Measurements from ENCODE around the gene ADAMTS9. TPM values are rescaled to one million over a fixed set of nuclear protein-coding genes. Genes with fewer than 3 reads are reported as not detected.

ADAMTS9 gene
- total and polyA plus RNA-seq, 7 donors = 6.7 to 65.8 (median 16.1) TPM

GRCh38 chr3:64490180-64490724 is 197.5 kb downstream of the ADAMTS9 start:
- TF ChIP-seq, protein P1, sequence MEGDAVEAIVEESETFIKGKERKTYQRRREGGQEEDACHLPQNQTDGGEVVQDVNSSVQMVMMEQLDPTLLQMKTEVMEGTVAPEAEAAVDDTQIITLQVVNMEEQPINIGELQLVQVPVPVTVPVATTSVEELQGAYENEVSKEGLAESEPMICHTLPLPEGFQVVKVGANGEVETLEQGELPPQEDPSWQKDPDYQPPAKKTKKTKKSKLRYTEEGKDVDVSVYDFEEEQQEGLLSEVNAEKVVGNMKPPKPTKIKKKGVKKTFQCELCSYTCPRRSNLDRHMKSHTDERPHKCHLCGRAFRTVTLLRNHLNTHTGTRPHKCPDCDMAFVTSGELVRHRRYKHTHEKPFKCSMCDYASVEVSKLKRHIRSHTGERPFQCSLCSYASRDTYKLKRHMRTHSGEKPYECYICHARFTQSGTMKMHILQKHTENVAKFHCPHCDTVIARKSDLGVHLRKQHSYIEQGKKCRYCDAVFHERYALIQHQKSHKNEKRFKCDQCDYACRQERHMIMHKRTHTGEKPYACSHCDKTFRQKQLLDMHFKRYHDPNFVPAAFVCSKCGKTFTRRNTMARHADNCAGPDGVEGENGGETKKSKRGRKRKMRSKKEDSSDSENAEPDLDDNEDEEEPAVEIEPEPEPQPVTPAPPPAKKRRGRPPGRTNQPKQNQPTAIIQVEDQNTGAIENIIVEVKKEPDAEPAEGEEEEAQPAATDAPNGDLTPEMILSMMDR (IDR thresholded peaks at IDR 0.05) = no peak
- H3K4me3 ChIP-seq = no peak overlapping the region
- no peaks in the 10 kb centered on the region for H3K4me1 ChIP-seq
- H3K9me3 ChIP-seq = no peaks in the 10 kb centered on the region
- intact Hi-C loops (cut with DNase I) = no loop called here
- H3K36me3 ChIP-seq (ENCODE audit: insufficient read depth in 1 of 2, low read depth in 1 of 2) = no peaks in the 10 kb centered on the region
- WGBS, 3 donors = 83 to 88% (median 87%) methylated on average over 6 of the region's 6 CpGs
- no peak overlapping the region for H3K27ac ChIP-seq
- H3K27me3 ChIP-seq (ENCODE audit: insufficient read depth in 3 of 3, low read length in 2 of 3) = peaks cover 0 to 19% (median under 1%) of the 10 kb centered on the region in 3 donors
- DNase-seq (no peak), ATAC-seq (no peak)

DNA sequence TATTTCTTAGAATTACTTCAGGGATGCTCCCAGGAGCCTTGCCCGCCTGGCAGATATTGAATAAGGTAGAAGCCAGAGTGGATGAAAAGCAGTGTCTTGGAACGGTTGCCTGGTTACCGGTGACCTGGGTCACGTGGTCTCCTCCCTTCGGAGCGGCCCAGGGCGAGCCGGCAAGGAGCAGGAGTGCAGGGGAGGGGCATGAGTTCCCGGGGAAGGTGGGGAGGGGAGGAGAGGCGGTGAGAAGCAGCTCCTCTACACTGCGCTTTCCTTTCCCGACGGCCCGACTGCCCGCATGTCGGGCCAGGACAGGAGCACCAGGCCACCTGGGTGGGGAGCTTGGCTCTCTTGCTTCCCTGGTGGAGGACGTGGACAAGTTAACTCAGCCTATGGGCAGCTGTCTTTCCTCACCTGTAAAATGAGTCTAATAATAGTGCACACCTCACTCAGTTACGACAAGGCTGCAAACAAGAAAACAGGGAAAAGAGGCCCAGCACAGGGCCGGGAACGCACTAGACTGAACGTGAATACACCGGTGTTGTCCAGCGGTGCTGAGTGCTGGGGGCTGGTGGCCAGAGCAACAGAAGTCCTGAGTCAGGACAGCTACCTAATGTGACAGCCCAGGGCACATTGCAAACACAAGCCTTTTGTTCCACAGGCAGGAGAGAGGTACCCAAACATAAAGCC is 198.3 kb downstream of the ADAMTS9 start:
- ATAC-seq (peak in 3 of 4 donors; percentile 31 to 61 (median 49)), DNase-seq (no peak)
- Histone ChIP-seq H3K9me3 (no peaks in the 10 kb centered on the region), H3K27me3 (ENCODE audit: insufficient read depth in 3 of 3, low read length in 2 of 3) (peaks cover 0 to 19% (median 2%) of the 10 kb centered on the region in 3 donors), H3K27ac (no peak overlapping the region), H3K4me3 (no peak overlapping the region), H3K36me3 (ENCODE audit: insufficient read depth in 1 of 2, low read depth in 1 of 2) (no peaks in the 10 kb centered on the region), H3K4me1 (no peaks in the 10 kb centered on the region)
- TF ChIP-seq, protein P1 (IDR thresholded peaks at IDR 0.05) = no peak
- 35 to 45% (median 39%) methylated on average over 20 to 23 of the region's 23 CpGs for WGBS, 3 donors
- intact Hi-C loops (cut with DNase I) = no loop called here

DNA sequence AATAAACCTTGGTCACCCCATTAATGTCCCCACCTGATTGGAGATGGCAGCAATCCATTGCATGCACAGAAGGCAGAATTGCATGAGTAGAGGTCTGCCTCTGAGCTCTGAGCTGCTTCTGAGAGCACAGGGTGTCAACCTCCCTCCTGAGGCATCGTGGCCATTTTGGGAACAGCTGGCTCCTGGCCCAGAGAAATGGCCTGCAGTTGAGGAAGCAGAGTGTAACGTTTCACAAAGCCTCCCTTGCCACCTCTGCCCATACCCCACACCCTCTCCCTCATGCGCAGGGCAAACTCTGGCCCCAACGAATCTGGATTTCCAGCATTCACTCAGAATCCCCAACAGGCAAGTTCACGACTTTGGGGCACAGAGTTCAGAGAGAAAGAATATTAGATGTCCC is 198.9 kb downstream of the ADAMTS9 start:
- Histone ChIP-seq H3K4me1 (no peaks in the 10 kb centered on the region), H3K27ac (no peak overlapping the region), H3K27me3 (ENCODE audit: insufficient read depth in 3 of 3, low read length in 2 of 3) (peaks cover 0 to 19% (median 2%) of the 10 kb centered on the region in 3 donors), H3K36me3 (ENCODE audit: insufficient read depth in 1 of 2, low read depth in 1 of 2) (no peaks in the 10 kb centered on the region), H3K4me3 (no peak overlapping the region), H3K9me3 (no peaks in the 10 kb centered on the region)
- TF ChIP-seq, protein P1 (IDR thresholded peaks at IDR 0.05) = no peak
- no peak for ATAC-seq
- no peak for DNase-seq
- intact Hi-C loops (cut with DNase I) = no loop called here
- 25 to 29% (median 29%) methylated on average over 5 of the region's 5 CpGs for WGBS, 3 donors

DNA sequence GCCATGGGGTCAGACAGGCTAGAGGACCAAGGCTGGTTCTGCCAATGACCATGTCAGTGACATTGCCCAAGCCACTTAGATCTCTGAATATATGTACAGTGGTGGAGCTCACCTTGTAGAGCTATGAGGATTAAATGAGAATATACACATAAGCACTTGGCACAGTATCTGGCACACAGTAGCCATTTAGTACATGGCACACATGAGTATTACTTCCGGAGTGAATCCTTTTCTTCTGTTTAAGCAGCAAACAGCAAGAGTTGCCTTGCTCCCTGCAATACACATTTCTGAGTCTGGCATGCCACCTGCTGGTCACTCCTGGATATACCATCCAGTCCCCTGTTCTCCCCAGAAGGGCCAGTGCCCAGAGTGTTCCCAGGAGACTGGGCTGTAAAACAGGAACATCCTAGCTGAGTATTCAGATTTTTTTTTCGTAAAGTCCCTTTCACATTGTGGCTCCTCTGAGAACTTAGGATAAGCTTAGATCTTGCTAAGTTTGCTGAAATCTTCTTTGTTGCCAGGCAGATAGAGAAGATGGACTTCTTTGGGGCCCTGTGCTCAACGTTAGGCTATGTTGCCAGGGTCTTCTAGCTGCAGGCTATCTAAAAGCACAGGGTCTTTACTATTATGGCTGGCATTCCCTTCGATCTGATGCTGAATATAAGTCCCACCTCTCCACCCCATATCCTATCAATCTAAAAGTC is 203.4 kb downstream of the ADAMTS9 start:
- H3K27me3 ChIP-seq (ENCODE audit: insufficient read depth in 3 of 3, low read length in 2 of 3) = peaks cover 0 to 5% (median 2%) of the 10 kb centered on the region in 3 donors
- H3K9me3 ChIP-seq = no peaks in the 10 kb centered on the region
- WGBS, 3 donors = 16 to 22% (median 20%) methylated on average over 4 of the region's 4 CpGs
- TF ChIP-seq, protein P1 (IDR thresholded peaks at IDR 0.05) = peak; percentile 90
- intact Hi-C loops (cut with DNase I) = loop anchor here (1.0 to 2.0 kb wide), 2 partner anchors 452 to 454 kb away; no protein-coding TSS in a partner anchor
- H3K27ac ChIP-seq = no peak overlapping the region
- no peaks in the 10 kb centered on the region for H3K4me1 ChIP-seq
- DNase-seq (peak; percentile 74 to 85), ATAC-seq (peak; percentile 91 to 98 (median 92))
- no peaks in the 10 kb centered on the region for H3K36me3 ChIP-seq (ENCODE audit: insufficient read depth in 1 of 2, low read depth in 1 of 2)
- H3K4me3 ChIP-seq = no peak overlapping the region
